Measurements from ENCODE around the gene EML1. TPM values are rescaled to one million over a fixed set of nuclear protein-coding genes. Genes with fewer than 3 reads are reported as not detected.

EML1 gene
- total RNA-seq, 3 donors from 2014 or later (not counting 1 experiment from before 2014, with no cell fraction given), result not detected

- peaks cover 8% of the 10 kb centered on the region for H3K27me3 ChIP-seq (ENCODE audit: control insufficient read depth, insufficient read depth, low read length)
- no peak overlapping the region for H3K27ac Mint-ChIP-seq
- intact Hi-C loops (cut with micrococcal nuclease), result no loop called here
- no peak overlapping the region for H3K27ac ChIP-seq (ENCODE audit: low read length)
- H3K4me3 Mint-ChIP-seq, result no peak overlapping the region
- WGBS (ENCODE audit: insufficient coverage), result 83% methylated on average over 11 of the region's 11 CpGs
- no peak overlapping the region for H3K4me3 ChIP-seq (ENCODE audit: low read length)
- ATAC-seq (no peak), DNase-seq (no peak)
- no peak for TF ChIP-seq CTCF (IDR thresholded peaks at IDR 0.05)
- no peaks in the 10 kb centered on the region for H3K36me3 Mint-ChIP-seq
- H3K4me1 Mint-ChIP-seq, result no peaks in the 10 kb centered on the region
- H3K36me3 ChIP-seq (ENCODE audit: control insufficient read depth, insufficient read depth, low read length), result no peaks in the 10 kb centered on the region
- no peaks in the 10 kb centered on the region for H3K9me3 Mint-ChIP-seq
- peaks cover 30 to 66% of the 10 kb centered on the region in 2 donors for H3K27me3 Mint-ChIP-seq (ENCODE audit: low read depth in 2 of 2)
- H3K4me1 ChIP-seq (ENCODE audit: control insufficient read depth, insufficient read depth, low read length), result no peaks in the 10 kb centered on the region
- H3K9me3 ChIP-seq (ENCODE audit: control insufficient read depth, insufficient read depth, low read length), result no peaks in the 10 kb centered on the region
Observed at GRCh38 chr14:99871771-99872170, 78.6 kb downstream of the EML1 start.

GRCh38 chr14:99872786-99873440 is 79.7 kb downstream of the EML1 start:
- no peak for ATAC-seq

GRCh38 chr14:99873653-99874052 is 80.4 kb downstream of the EML1 start:
- Mint-ChIP-seq H3K27me3 (ENCODE audit: low read depth in 2 of 2) (peaks cover 27 to 50% of the 10 kb centered on the region in 2 donors), H3K36me3 (no peaks in the 10 kb centered on the region), H3K4me1 (no peaks in the 10 kb centered on the region), H3K9me3 (no peaks in the 10 kb centered on the region), H3K4me3 (no peak overlapping the region), H3K27ac (no peak overlapping the region)
- Histone ChIP-seq H3K4me1 (ENCODE audit: control insufficient read depth, insufficient read depth, low read length) (no peaks in the 10 kb centered on the region), H3K27me3 (ENCODE audit: control insufficient read depth, insufficient read depth, low read length) (peaks cover 6% of the 10 kb centered on the region), H3K36me3 (ENCODE audit: control insufficient read depth, insufficient read depth, low read length) (no peaks in the 10 kb centered on the region), H3K27ac (ENCODE audit: low read length) (no peak overlapping the region), H3K4me3 (ENCODE audit: low read length) (no peak overlapping the region), H3K9me3 (ENCODE audit: control insufficient read depth, insufficient read depth, low read length) (no peaks in the 10 kb centered on the region)
- no peak for TF ChIP-seq CTCF (IDR thresholded peaks at IDR 0.05)
- ATAC-seq, result no peak
- intact Hi-C loops (cut with micrococcal nuclease), result no loop called here
- 83% methylated on average over 4 of the region's 4 CpGs for WGBS (ENCODE audit: insufficient coverage)
- DNase-seq, result no peak

More at GRCh38 chr14:99872786-99873440, 79.7 kb downstream of the EML1 start:
- Mint-ChIP-seq H3K27ac (no peak overlapping the region), H3K4me1 (no peaks in the 10 kb centered on the region), H3K36me3 (no peaks in the 10 kb centered on the region), H3K27me3 (ENCODE audit: low read depth in 2 of 2) (peaks cover 28 to 57% of the 10 kb centered on the region in 2 donors), H3K4me3 (no peak overlapping the region), H3K9me3 (no peaks in the 10 kb centered on the region)
- no peak for DNase-seq
- 88% methylated on average over 5 of the region's 6 CpGs for WGBS (ENCODE audit: insufficient coverage)
- Histone ChIP-seq H3K4me1 (ENCODE audit: control insufficient read depth, insufficient read depth, low read length) (no peaks in the 10 kb centered on the region), H3K4me3 (ENCODE audit: low read length) (no peak overlapping the region), H3K36me3 (ENCODE audit: control insufficient read depth, insufficient read depth, low read length) (no peaks in the 10 kb centered on the region), H3K9me3 (ENCODE audit: control insufficient read depth, insufficient read depth, low read length) (no peaks in the 10 kb centered on the region), H3K27ac (ENCODE audit: low read length) (no peak overlapping the region), H3K27me3 (ENCODE audit: control insufficient read depth, insufficient read depth, low read length) (peaks cover 6% of the 10 kb centered on the region)
- intact Hi-C loops (cut with micrococcal nuclease), result no loop called here
- TF ChIP-seq CTCF (IDR thresholded peaks at IDR 0.05), result no peak

- no peaks in the 10 kb centered on the region for H3K4me1 ChIP-seq (ENCODE audit: control insufficient read depth, insufficient read depth, low read length)
- DNase-seq (no peak), ATAC-seq (no peak)
- no peak for TF ChIP-seq CTCF (IDR thresholded peaks at IDR 0.05)
- intact Hi-C loops (cut with micrococcal nuclease), result no loop called here
- no peaks in the 10 kb centered on the region for H3K4me1 Mint-ChIP-seq
- no peak overlapping the region for H3K27ac Mint-ChIP-seq
- H3K4me3 Mint-ChIP-seq, result no peak overlapping the region
- no peaks in the 10 kb centered on the region for H3K9me3 ChIP-seq (ENCODE audit: control insufficient read depth, insufficient read depth, low read length)
- H3K27ac ChIP-seq (ENCODE audit: low read length), result no peak overlapping the region
- no peaks in the 10 kb centered on the region for H3K9me3 Mint-ChIP-seq
- no peaks in the 10 kb centered on the region for H3K36me3 ChIP-seq (ENCODE audit: control insufficient read depth, insufficient read depth, low read length)
- no peaks in the 10 kb centered on the region for H3K36me3 Mint-ChIP-seq
- 86% methylated on average over 4 of the region's 4 CpGs for WGBS (ENCODE audit: insufficient coverage)
- H3K27me3 ChIP-seq (ENCODE audit: control insufficient read depth, insufficient read depth, low read length), result peaks cover 6% of the 10 kb centered on the region
- no peak overlapping the region for H3K4me3 ChIP-seq (ENCODE audit: low read length)
- peaks cover 22 to 44% of the 10 kb centered on the region in 2 donors for H3K27me3 Mint-ChIP-seq (ENCODE audit: low read depth in 2 of 2)
Observed at GRCh38 chr14:99874306-99874705, 81.1 kb downstream of the EML1 start.

Measured in natural killer cell (primary cell).